A549 (cell line): ENCODE data around the gene SPRR5. TPM values are rescaled to one million over a fixed set of nuclear protein-coding genes. Genes with fewer than 3 reads are reported as not detected.

Experiments
- ATAC-seq, 2 experiments: fragments of 200-7000 bp in 1 of 2; fragments of >200 bp in 1 of 2; cut with Nextera tagmentation in 1 of 2; cut with Tn5 transposase in 1 of 2; 3 replicates each; pipeline versions ENCODE4 v1.8.0 to v1.9.1; 2018 to 2020; ENCODE audit warnings: mild to moderate bottlenecking in 1 of 2, moderate library complexity in 1 of 2
- CTCF ChIA-PET: fragments of 300-600 bp; sonication (Branson Sonifier 250); formaldehyde crosslinking; extraction: SDS; loops from one replicate; lab custom pipeline; 2021; ENCODE audit warnings: antibody characterized with exemption, inconsistent platforms; lab: Yijun Ruan, JAX
- POLR2A ChIA-PET: fragments of 350-600 bp; formaldehyde crosslinking; extraction: SDS; loops from one replicate; lab custom pipeline; 2021; ENCODE audit warnings: antibody characterized with exemption, inconsistent platforms; lab: Yijun Ruan, JAX
- DNase-seq, 2 experiments: peaks; one replicate each; pipeline versions ENCODE4 v3.0.0 to v3.0.0-alpha.2; 2011 to 2016; ENCODE audit warnings: low read depth in 1 of 2, low spot score in 1 of 2
- FAIRE-seq: peaks from 2 replicates; lab custom pipeline; 2011; peaks lifted over from hg19 to GRCh38; lab: Jason Lieb, UNC
- H3K27ac ChIP-seq, 2 experiments: fragments of >200 bp; sonication (Bioruptor Twin); formaldehyde crosslinking; 3 replicates each; pipeline ENCODE4 v1.5.1; 2016 to 2017
- H3K4me1 ChIP-seq: fragments of >200 bp; sonication (Bioruptor Twin); formaldehyde crosslinking; 3 replicates; pipeline ENCODE4 v1.6.1; 2016
- H3K4me2 ChIP-seq: fragments of >200 bp; sonication (Bioruptor Twin); formaldehyde crosslinking; 3 replicates; pipeline ENCODE4 v1.6.1; 2016
- H3K4me3 ChIP-seq: fragments of >200 bp; sonication (Bioruptor Twin); formaldehyde crosslinking; 3 replicates; pipeline ENCODE4 v1.5.1; 2016
- H3K9me3 ChIP-seq: fragments of >200 bp; sonication (Bioruptor Twin); formaldehyde crosslinking; 3 replicates; pipeline ENCODE4 v1.6.1; 2016
- BCL3 ChIP-seq: fragments of >200 bp; sonication (Bioruptor Twin); formaldehyde crosslinking; IDR thresholded peaks from 3 replicates; pipeline ENCODE4 v1.6.1; 2016
- BHLHE40 ChIP-seq: IDR thresholded peaks from 2 replicates; pipeline ENCODE4 v1.6.1; 2012; ENCODE audit warnings: low read depth, low read length, inconsistent platforms
- CBX2 ChIP-seq: fragments of 200-600 bp; sonication (generic); IDR thresholded peaks from 2 replicates; pipeline ENCODE4 v1.6.1; 2016; ENCODE audit warnings: low read depth, mild to moderate bottlenecking, borderline replicate concordance
- CEBPB ChIP-seq, 2 experiments: fragments of >200 bp in 1 of 2; sonication (Bioruptor Twin) in 1 of 2; formaldehyde crosslinking in 1 of 2; IDR thresholded peaks; 2 replicates each; pipeline ENCODE4 v1.6.1; 2012 to 2016
- ELK1 ChIP-seq: fragments of 150-350 bp; IDR thresholded peaks from 2 replicates; pipeline ENCODE4 v1.6.1; 2014; ENCODE audit warnings: low read depth, mild to moderate bottlenecking, low read length
- EP300 ChIP-seq, 2 experiments: fragments of >200 bp; sonication (Bioruptor Twin); formaldehyde crosslinking; IDR thresholded peaks; 2 replicates in 1 of 2; 3 replicates in 1 of 2; pipeline ENCODE4 v1.6.1; 2016 to 2017
- ESRRA ChIP-seq: fragments of 150-350 bp; IDR thresholded peaks from 2 replicates; pipeline ENCODE4 v1.6.1; 2014; ENCODE audit warnings: mild to moderate bottlenecking, low read length, borderline replicate concordance
- FOSB ChIP-seq: fragments of 250-450 bp; sonication (Bioruptor Pico); IDR thresholded peaks from 2 replicates; pipeline ENCODE4 v1.5.0; 2020; ENCODE audit warnings: mild to moderate bottlenecking, moderate library complexity
- HDAC2 ChIP-seq: fragments of 200-600 bp; sonication (generic); IDR thresholded peaks from 2 replicates; pipeline ENCODE4 v1.6.1; 2016
- HOXB13 ChIP-seq: fragments of 250-450 bp; sonication (Bioruptor Pico); IDR thresholded peaks from 2 replicates; pipeline ENCODE4 v1.5.0; 2020; ENCODE audit warnings: low read depth, mild to moderate bottlenecking, moderate library complexity
- KDM5A ChIP-seq: fragments of 200-600 bp; sonication (generic); IDR thresholded peaks from 2 replicates; pipeline ENCODE4 v1.6.1; 2016; ENCODE audit warnings: antibody characterized with exemption, mild to moderate bottlenecking
- MAFK ChIP-seq: fragments of 450-650 bp; IDR thresholded peaks from 2 replicates; pipeline ENCODE4 v1.6.1; 2014; ENCODE audit not compliant: partially characterized antibody
- MYC ChIP-seq: IDR thresholded peaks from 2 replicates; pipeline ENCODE4 v1.6.1; 2012; ENCODE audit warnings: mild to moderate bottlenecking, inconsistent platforms, low read length, improper control_type of control experiment, borderline replicate concordance
- POLR2A ChIP-seq: IDR thresholded peaks from 2 replicates; pipeline ENCODE4 v1.6.1; 2012; ENCODE audit warnings: mild to moderate bottlenecking, low read length
- RAD21 ChIP-seq, 2 experiments: fragments of >200 bp in 1 of 2; sonication (Bioruptor Twin) in 1 of 2; formaldehyde crosslinking in 1 of 2; IDR thresholded peaks in 1 of 2; conservative IDR thresholded peaks in 1 of 2; 2 replicates in 1 of 2; 3 replicates in 1 of 2; pipeline ENCODE4 v1.6.1; 2012 to 2018; ENCODE audit warnings: inconsistent platforms in 1 of 2
- RCOR1 ChIP-seq: fragments of 150-350 bp; IDR thresholded peaks from 2 replicates; pipeline ENCODE4 v1.6.1; 2014; ENCODE audit warnings: antibody characterized with exemption, low read length, low read depth
- USF2 ChIP-seq: fragments of 450-650 bp; IDR thresholded peaks from 2 replicates; pipeline ENCODE4 v1.6.1; 2014; ENCODE audit warnings: antibody characterized with exemption
- ZC3H11A ChIP-seq: fragments of 450-650 bp; IDR thresholded peaks from 2 replicates; pipeline ENCODE4 v1.6.1; 2014; ENCODE audit warnings: antibody characterized with exemption, mild to moderate bottlenecking
- ZFP36 ChIP-seq: fragments of 450-650 bp; IDR thresholded peaks from 2 replicates; pipeline ENCODE4 v1.6.1; 2014; ENCODE audit warnings: borderline replicate concordance; ENCODE audit not compliant: partially characterized antibody
- WGBS: methylation state at CpG from one replicate; pipeline ENCODE4 v1.1.6; 2017; ENCODE audit errors: missing lambda C conversion rate; 5-methylcytosine and 5-hydroxymethylcytosine counted together
- polyA plus RNA-seq, 4 experiments: library from polyadenylated mRNA; depleted of rRNA in 3 of 4; stranded (reverse); fragments of >200 nt; fragmentation: RNase III in 1 of 4; extraction: RNeasy Plus Mini Kit Qiagen cat#74134 plus additional on column Dnase treatment in 1 of 4; gene quantifications; 2 replicates in 3 of 4; 3 replicates in 1 of 4; pipeline ENCODE4 v1.2.3, GENCODE V29; 2011 to 2017
- TF ChIP-seq, protein P1 (sequence below): fragments of 200-600 bp; sonication (generic); IDR thresholded peaks from 2 replicates; pipeline ENCODE4 v1.6.1; 2016; ENCODE audit warnings: antibody characterized with exemption, mild to moderate bottlenecking, moderate library complexity

SPRR5 gene
- polyA plus RNA-seq, 2 of the 4 experiments (the other 2 are of a cell fraction): not detected

GRCh38 chr1:152965853-152966252 lies 18.8 kb downstream of the SPRR5 start (continued):
- TF ChIP-seq ESRRA: no peak
- TF ChIP-seq, all 56 proteins: peak for 0

GRCh38 chr1:152967201-152967600 lies 20.2 kb downstream of the SPRR5 start:
- DNase-seq: no peak
- no peak for FAIRE-seq
- ChIA-PET POLR2A (no interaction called here), CTCF (interaction anchor here (1.4 kb wide), 1 partner anchor 9 kb away, joined by 4 read pairs; no protein-coding TSS in a partner anchor)
- H3K9me3 ChIP-seq: no peaks in the 10 kb centered on the region
- H3K4me3 ChIP-seq: no peak overlapping the region
- H3K4me1 ChIP-seq: no peaks in the 10 kb centered on the region
- no peak overlapping the region for H3K27ac ChIP-seq
- H3K4me2 ChIP-seq: no peak overlapping the region
- 4% methylated on average over 7 of the region's 7 CpGs for WGBS
- no peak for TF ChIP-seq MAFK
- TF ChIP-seq, protein P1, sequence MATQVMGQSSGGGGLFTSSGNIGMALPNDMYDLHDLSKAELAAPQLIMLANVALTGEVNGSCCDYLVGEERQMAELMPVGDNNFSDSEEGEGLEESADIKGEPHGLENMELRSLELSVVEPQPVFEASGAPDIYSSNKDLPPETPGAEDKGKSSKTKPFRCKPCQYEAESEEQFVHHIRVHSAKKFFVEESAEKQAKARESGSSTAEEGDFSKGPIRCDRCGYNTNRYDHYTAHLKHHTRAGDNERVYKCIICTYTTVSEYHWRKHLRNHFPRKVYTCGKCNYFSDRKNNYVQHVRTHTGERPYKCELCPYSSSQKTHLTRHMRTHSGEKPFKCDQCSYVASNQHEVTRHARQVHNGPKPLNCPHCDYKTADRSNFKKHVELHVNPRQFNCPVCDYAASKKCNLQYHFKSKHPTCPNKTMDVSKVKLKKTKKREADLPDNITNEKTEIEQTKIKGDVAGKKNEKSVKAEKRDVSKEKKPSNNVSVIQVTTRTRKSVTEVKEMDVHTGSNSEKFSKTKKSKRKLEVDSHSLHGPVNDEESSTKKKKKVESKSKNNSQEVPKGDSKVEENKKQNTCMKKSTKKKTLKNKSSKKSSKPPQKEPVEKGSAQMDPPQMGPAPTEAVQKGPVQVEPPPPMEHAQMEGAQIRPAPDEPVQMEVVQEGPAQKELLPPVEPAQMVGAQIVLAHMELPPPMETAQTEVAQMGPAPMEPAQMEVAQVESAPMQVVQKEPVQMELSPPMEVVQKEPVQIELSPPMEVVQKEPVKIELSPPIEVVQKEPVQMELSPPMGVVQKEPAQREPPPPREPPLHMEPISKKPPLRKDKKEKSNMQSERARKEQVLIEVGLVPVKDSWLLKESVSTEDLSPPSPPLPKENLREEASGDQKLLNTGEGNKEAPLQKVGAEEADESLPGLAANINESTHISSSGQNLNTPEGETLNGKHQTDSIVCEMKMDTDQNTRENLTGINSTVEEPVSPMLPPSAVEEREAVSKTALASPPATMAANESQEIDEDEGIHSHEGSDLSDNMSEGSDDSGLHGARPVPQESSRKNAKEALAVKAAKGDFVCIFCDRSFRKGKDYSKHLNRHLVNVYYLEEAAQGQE: no peak
- TF ChIP-seq FOSB: no peak
- TF ChIP-seq ZFP36: no peak
- no peak for ATAC-seq

DNA sequence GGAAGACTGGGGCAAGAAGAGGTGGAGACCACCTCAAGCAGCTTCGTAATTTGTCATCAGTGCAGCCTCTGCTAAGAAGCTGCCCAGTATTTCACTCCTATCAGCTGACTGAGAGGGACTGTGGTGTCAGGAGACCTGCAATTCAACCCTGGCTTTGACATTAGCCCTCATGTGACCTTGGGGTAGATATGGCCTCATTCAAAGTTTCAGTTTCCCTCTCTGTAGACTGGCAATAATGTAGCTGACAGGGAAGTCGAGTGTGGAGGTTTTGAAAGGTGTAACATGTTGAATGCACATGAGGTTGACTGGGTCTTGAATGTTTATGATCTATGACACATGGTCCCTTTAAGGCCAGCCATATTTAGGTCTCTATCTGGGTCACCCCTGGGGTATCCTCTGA lies 21.2 kb downstream of the SPRR5 start:
- no peaks in the 10 kb centered on the region for H3K4me1 ChIP-seq
- H3K4me3 ChIP-seq: no peak overlapping the region
- no peak for DNase-seq
- no peak overlapping the region for H3K27ac ChIP-seq
- POLR2A ChIA-PET: no interaction called here
- 0% methylated on average over 2 of the region's 2 CpGs for WGBS
- no peak for ATAC-seq
- FAIRE-seq: no peak
- no peaks in the 10 kb centered on the region for H3K9me3 ChIP-seq
- CTCF ChIA-PET: interaction anchor here (0.8 kb wide), 1 partner anchor 254 kb away, joined by 3 read pairs; no protein-coding TSS in a partner anchor
- TF ChIP-seq HDAC2 (no peak), KDM5A (no peak), RAD21 (conservative IDR thresholded peaks at IDR 0.05 in 1 of 2, IDR thresholded peaks at IDR 0.05 in 1 of 2) (no peak), USF2 (no peak), RCOR1 (no peak), ZFP36 (no peak), CEBPB (IDR thresholded peaks at IDR 0.05) (no peak), ESRRA (no peak), HOXB13 (CRISPR knock-in tag) (no peak), BHLHE40 (no peak)
- TF ChIP-seq, all 56 proteins: peak for 0
- H3K4me2 ChIP-seq: no peak overlapping the region

DNA sequence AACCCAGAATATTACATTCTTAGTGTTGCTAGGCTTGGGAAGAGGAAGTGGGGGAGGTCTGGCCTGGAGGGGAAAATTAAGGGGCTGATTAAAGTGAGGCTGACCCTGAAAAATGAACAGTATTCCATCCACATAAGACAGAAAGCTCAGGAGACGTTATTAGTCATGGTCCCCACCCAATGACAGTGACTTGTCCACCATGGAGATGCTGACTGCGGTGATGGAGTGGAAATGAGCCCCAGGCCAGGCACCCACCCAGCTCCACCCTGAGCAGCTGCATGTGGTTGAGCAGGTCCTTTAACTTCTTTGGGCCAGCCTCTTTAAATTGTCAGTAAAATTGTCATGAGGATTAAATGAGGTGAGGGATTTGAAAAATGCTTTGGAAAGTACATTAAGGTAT lies 22.0 kb downstream of the SPRR5 start:
- POLR2A ChIA-PET: no interaction called here
- no peak for TF ChIP-seq CBX2
- no peak for TF ChIP-seq ZC3H11A
- TF ChIP-seq, protein P1: no peak
- TF ChIP-seq EP300 (IDR thresholded peaks at IDR 0.05): no peak
- no peak for TF ChIP-seq BCL3
- no peak for TF ChIP-seq MYC
- no peak for TF ChIP-seq POLR2A
- TF ChIP-seq ELK1: no peak

More for the DNA sequence above, 22.0 kb downstream of the SPRR5 start:
- FAIRE-seq (no peak), DNase-seq (no peak), ATAC-seq (no peak)
- Histone ChIP-seq H3K9me3 (no peaks in the 10 kb centered on the region), H3K4me2 (no peak overlapping the region), H3K27ac (no peak overlapping the region), H3K4me3 (no peak overlapping the region), H3K4me1 (no peaks in the 10 kb centered on the region)
- 0% methylated on average over 2 of the region's 2 CpGs for WGBS
- CTCF ChIA-PET: interaction anchor here (0.9 kb wide), 1 partner anchor 43 kb away, joined by 3 read pairs; no protein-coding TSS in a partner anchor
